Keratinocyte (primary cell): ENCODE data around the gene USP49. TPM values are rescaled to one million over a fixed set of nuclear protein-coding genes. Genes with fewer than 3 reads are reported as not detected.

Experiments
- DNase-seq: peaks from one replicate; pipeline ENCODE4 v3.0.0-alpha.2; 2011; ENCODE audit warnings: low read depth, missing footprints, low spot score
- FAIRE-seq: peaks from 2 replicates; lab custom pipeline; 2011; peaks lifted over from hg19 to GRCh38; lab: Jason Lieb, UNC
- H2AFZ ChIP-seq: 2 replicates; pipeline ENCODE4 v1.6.0; 2012; ENCODE audit warnings: low read length, control low read depth, inconsistent platforms; ENCODE audit not compliant: control insufficient read depth
- H3K27ac ChIP-seq: 2 replicates; pipeline ENCODE4 v1.5.1; 2011; ENCODE audit warnings: low read length; ENCODE audit not compliant: control insufficient read depth, insufficient read depth
- H3K27me3 ChIP-seq: 3 replicates; pipeline ENCODE4 v1.6.0; 2011; ENCODE audit warnings: low read length; ENCODE audit not compliant: control insufficient read depth, insufficient read depth; ENCODE audit errors: extremely low read depth
- H3K36me3 ChIP-seq, 2 experiments: 2 replicates in 1 of 2; 3 replicates in 1 of 2; pipeline ENCODE4 v1.5.1; 2011; ENCODE audit warnings: low read length in 2 of 2, mild to moderate bottlenecking in 1 of 2; ENCODE audit not compliant: control insufficient read depth in 2 of 2, insufficient read depth in 2 of 2; ENCODE audit errors: extremely low read depth in 1 of 2
- H3K4me1 ChIP-seq: 3 replicates; pipeline ENCODE4 v1.5.1; 2011; ENCODE audit warnings: low read length; ENCODE audit not compliant: control insufficient read depth, insufficient read depth; ENCODE audit errors: extremely low read depth
- H3K4me2 ChIP-seq: 3 replicates; pipeline ENCODE4 v1.6.0; 2011; ENCODE audit warnings: low read depth, low read length; ENCODE audit not compliant: control insufficient read depth, insufficient read depth; ENCODE audit errors: extremely low read depth
- H3K4me3 ChIP-seq, 3 experiments: fragments of 200-600 bp in 1 of 3; sonication (generic) in 1 of 3; 2 replicates in 2 of 3; 3 replicates in 1 of 3; pipeline ENCODE4 v1.5.1; 2011 to 2016; ENCODE audit warnings: low read length in 3 of 3, mild to moderate bottlenecking in 3 of 3, control low read depth in 2 of 3, inconsistent platforms in 1 of 3, low read depth in 1 of 3, mixed read lengths in 1 of 3, mixed run types in 1 of 3, moderate library complexity in 1 of 3; ENCODE audit not compliant: control insufficient read depth in 2 of 3, insufficient read depth in 2 of 3; ENCODE audit errors: extremely low read depth in 1 of 3
- H3K79me2 ChIP-seq: 2 replicates; pipeline ENCODE4 v1.6.0; 2012; ENCODE audit warnings: low read length; ENCODE audit not compliant: control insufficient read depth, insufficient read depth
- H3K9ac ChIP-seq: 3 replicates; pipeline ENCODE4 v1.6.0; 2011; ENCODE audit warnings: low read length; ENCODE audit not compliant: control insufficient read depth, insufficient read depth; ENCODE audit errors: extremely low read depth
- H3K9me1 ChIP-seq: 3 replicates; pipeline ENCODE4 v1.6.0; 2011; ENCODE audit warnings: low read length; ENCODE audit not compliant: control insufficient read depth, insufficient read depth; ENCODE audit errors: extremely low read depth
- H3K9me3 ChIP-seq: 2 replicates; pipeline ENCODE4 v1.5.1; 2012; ENCODE audit warnings: low read depth, low read length; ENCODE audit not compliant: control insufficient read depth
- H4K20me1 ChIP-seq: 3 replicates; pipeline ENCODE4 v1.6.0; 2011; ENCODE audit warnings: low read length; ENCODE audit not compliant: control insufficient read depth, insufficient read depth; ENCODE audit errors: extremely low read depth
- EZH2 ChIP-seq: IDR thresholded peaks from one replicate; pipeline ENCODE4 v1.6.1; 2012; ENCODE audit warnings: inconsistent platforms, mild to moderate bottlenecking, low read length, moderate library complexity
- dilution Hi-C: fragments of 300-500 bp; cut with MboI; formaldehyde crosslinking; loops from one replicate; pipeline ENCODE4 v1.7.0; 2020; ENCODE audit warnings: low sequenced_read_pairs; ENCODE audit not compliant: extremely low pct_ligation_motif_present
- polyA plus RNA-seq, 5 experiments: library from polyadenylated mRNA; depleted of rRNA in 3 of 5; stranded (reverse) in 3 of 5; stranded (forward) in 1 of 5; unstranded in 1 of 5; fragments of >200 nt; gene quantifications; 1 replicate in 1 of 5; 2 replicates in 3 of 5; 3 replicates in 1 of 5; pipeline versions ENCODE4 v1.2.1 to v1.2.3, GENCODE V29; 2011 to 2012; ENCODE audit warnings: missing spikeins in 2 of 5, low read depth in 1 of 5, low replicate concordance in 1 of 5
- TF ChIP-seq, protein P1 (sequence below), 3 experiments: IDR thresholded peaks in 1 of 3; conservative IDR thresholded peaks in 1 of 3; optimal IDR thresholded peaks in 1 of 3; 2 replicates in 2 of 3; 3 replicates in 1 of 3; pipeline versions ENCODE3 to v1.5.1; 2011; ENCODE audit warnings: low read length in 3 of 3, mild to moderate bottlenecking in 3 of 3, moderate library complexity in 2 of 3, control low read depth in 1 of 3, inconsistent platforms in 1 of 3; ENCODE audit not compliant: insufficient read depth in 2 of 3; ENCODE audit errors: extremely low read depth in 1 of 3

The USP49 gene
- polyA plus RNA-seq, 1 donor (not counting 4 experiments of a cell fraction or from before 2014, with no cell fraction given): 2.3 TPM

- Histone ChIP-seq H3K4me1 (peaks cover 35% of the 10 kb centered on the region), H3K27me3 (no peaks in the 10 kb centered on the region), H3K79me2 (no peaks in the 10 kb centered on the region), H3K9me3 (no peaks in the 10 kb centered on the region), H3K36me3 (peaks cover 2 to 6% of the 10 kb centered on the region in 2 experiments), H3K9me1 (no peaks in the 10 kb centered on the region), H3K27ac (no peak overlapping the region), H2AFZ (no peak overlapping the region), H3K4me2 (peak overlapping the region; percentile 87), H4K20me1 (no peaks in the 10 kb centered on the region), H3K4me3 (peak overlapping the region in 1 of 3 experiments; percentile 67), H3K9ac (no peak overlapping the region)
- TF ChIP-seq, protein P1, sequence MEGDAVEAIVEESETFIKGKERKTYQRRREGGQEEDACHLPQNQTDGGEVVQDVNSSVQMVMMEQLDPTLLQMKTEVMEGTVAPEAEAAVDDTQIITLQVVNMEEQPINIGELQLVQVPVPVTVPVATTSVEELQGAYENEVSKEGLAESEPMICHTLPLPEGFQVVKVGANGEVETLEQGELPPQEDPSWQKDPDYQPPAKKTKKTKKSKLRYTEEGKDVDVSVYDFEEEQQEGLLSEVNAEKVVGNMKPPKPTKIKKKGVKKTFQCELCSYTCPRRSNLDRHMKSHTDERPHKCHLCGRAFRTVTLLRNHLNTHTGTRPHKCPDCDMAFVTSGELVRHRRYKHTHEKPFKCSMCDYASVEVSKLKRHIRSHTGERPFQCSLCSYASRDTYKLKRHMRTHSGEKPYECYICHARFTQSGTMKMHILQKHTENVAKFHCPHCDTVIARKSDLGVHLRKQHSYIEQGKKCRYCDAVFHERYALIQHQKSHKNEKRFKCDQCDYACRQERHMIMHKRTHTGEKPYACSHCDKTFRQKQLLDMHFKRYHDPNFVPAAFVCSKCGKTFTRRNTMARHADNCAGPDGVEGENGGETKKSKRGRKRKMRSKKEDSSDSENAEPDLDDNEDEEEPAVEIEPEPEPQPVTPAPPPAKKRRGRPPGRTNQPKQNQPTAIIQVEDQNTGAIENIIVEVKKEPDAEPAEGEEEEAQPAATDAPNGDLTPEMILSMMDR (optimal IDR thresholded peaks at IDR 0.05 in 1 of 3, IDR thresholded peaks at IDR 0.05 in 1 of 3, conservative IDR thresholded peaks at IDR 0.05 in 1 of 3; ENCODE audit: extremely low read depth in 1 of 3, insufficient read depth in 2 of 3, low read length in 3 of 3): no peak
- TF ChIP-seq EZH2: no peak
- DNase-seq (no peak), FAIRE-seq (no peak)
- dilution Hi-C loops: no loop called here
Observed at GRCh38 chr6:41781366-41781730, 113.8 kb downstream of the USP49 start.

GRCh38 chr6:41780551-41781365 lies 114.4 kb downstream of the USP49 start, which contains the start of gene PRICKLE4:
Gene PRICKLE4 (plus strand): TSS chr6:41780782. CDS start chr6:41783474, 2,692 bp downstream.
- dilution Hi-C loops: no loop called here
- Histone ChIP-seq H3K4me3 (peak within 1 kb of the TSS; percentile 56 to 79 (median 67)), H3K79me2 (no peaks in the 10 kb centered on the region), H2AFZ (peak within 1 kb of the TSS; percentile 61), H3K9me1 (no peaks in the 10 kb centered on the region), H3K4me2 (peak within 1 kb of the TSS; percentile 87), H3K4me1 (peaks cover 31% of the 10 kb centered on the region), H3K9me3 (no peaks in the 10 kb centered on the region), H4K20me1 (no peaks in the 10 kb centered on the region), H3K27ac (no peak within 1 kb of the TSS), H3K36me3 (peaks cover 2 to 6% of the 10 kb centered on the region in 2 experiments), H3K9ac (peak within 1 kb of the TSS; percentile 66), H3K27me3 (no peaks in the 10 kb centered on the region)
- FAIRE-seq (no peak), DNase-seq (no peak)
- TF ChIP-seq EZH2: no peak
- TF ChIP-seq, protein P1 (optimal IDR thresholded peaks at IDR 0.05 in 1 of 3, IDR thresholded peaks at IDR 0.05 in 1 of 3, conservative IDR thresholded peaks at IDR 0.05 in 1 of 3; ENCODE audit: extremely low read depth in 1 of 3, insufficient read depth in 2 of 3, low read length in 3 of 3): no peak
